OCI-LY7 (cell line): ENCODE data around the gene SPP2. TPM values are rescaled to one million over a fixed set of nuclear protein-coding genes. Genes with fewer than 3 reads are reported as not detected.

Experiments
- BruUV-seq: library from RNA; stranded (reverse); fragments of 400-500 nt; replicated peaks from 2 replicates; lab custom pipeline; 2021; lab: Mats Ljungman, UMichigan
- CTCF ChIA-PET: fragments of 300-600 bp; sonication (Branson Sonifier 250); formaldehyde crosslinking; loops from one replicate; lab custom pipeline; 2022; ENCODE audit warnings: antibody characterized with exemption; ENCODE audit not compliant: unreplicated experiment; lab: Charles Lee
- POLR2A ChIA-PET: fragments of 300-600 bp; sonication (Branson Sonifier 250); formaldehyde crosslinking; loops from one replicate; lab custom pipeline; 2022; ENCODE audit warnings: antibody characterized with exemption; lab: Charles Lee
- DNase-seq: peaks from one replicate; pipeline ENCODE4 v3.0.0-alpha.2; 2015; ENCODE audit warnings: low spot score
- H2AFZ ChIP-seq: fragments of 200-600 bp; sonication (generic), shearing (Covaris generic); 2 replicates; pipeline ENCODE4 v1.6.1; 2014; ENCODE audit warnings: mild to moderate bottlenecking, antibody characterized with exemption, low read length, moderate library complexity
- H3K27ac ChIP-seq: fragments of 200-600 bp; sonication (generic); 2 replicates; pipeline ENCODE4 v1.5.1; 2014; ENCODE audit warnings: mixed run types, low read depth, mild to moderate bottlenecking, moderate library complexity, low read length, inconsistent platforms; ENCODE audit not compliant: poor library complexity, severe bottlenecking
- H3K36me3 ChIP-seq: fragments of 200-600 bp; sonication (generic); 2 replicates; pipeline ENCODE4 v1.6.1; 2014; ENCODE audit warnings: mild to moderate bottlenecking, antibody characterized with exemption, low read length, moderate library complexity, mixed read lengths; ENCODE audit not compliant: insufficient read depth
- H3K4me1 ChIP-seq: fragments of 200-600 bp; sonication (generic); 2 replicates; pipeline ENCODE4 v1.5.1; 2014; ENCODE audit warnings: mild to moderate bottlenecking, low read length; ENCODE audit not compliant: insufficient read depth, poor library complexity, severe bottlenecking
- H3K4me2 ChIP-seq: fragments of 200-600 bp; sonication (generic); 2 replicates; pipeline ENCODE4 v1.6.1; 2014; ENCODE audit warnings: mild to moderate bottlenecking, low read length
- H3K4me3 ChIP-seq: fragments of 200-600 bp; sonication (generic); 2 replicates; pipeline ENCODE4 v1.5.1; 2014; ENCODE audit warnings: mild to moderate bottlenecking, low read depth, low read length; ENCODE audit not compliant: poor library complexity, severe bottlenecking
- H3K79me2 ChIP-seq: fragments of 200-600 bp; sonication (generic); 2 replicates; pipeline ENCODE4 v1.6.1; 2016; ENCODE audit warnings: low read depth, mild to moderate bottlenecking, low read length, moderate library complexity, mixed read lengths; ENCODE audit not compliant: insufficient read depth
- H3K9me2 ChIP-seq: fragments of 200-600 bp; sonication (generic); 2 replicates; pipeline ENCODE4 v1.6.1; 2016; ENCODE audit warnings: mild to moderate bottlenecking, low read length, mixed read lengths; ENCODE audit not compliant: insufficient read depth
- H3K9me3 ChIP-seq: fragments of 200-600 bp; sonication (generic); 2 replicates; pipeline ENCODE4 v1.6.1; 2014; ENCODE audit warnings: mild to moderate bottlenecking, mixed run types, low read length, mixed read lengths
- H4K20me1 ChIP-seq: fragments of 200-600 bp; sonication (generic); 2 replicates; pipeline ENCODE4 v1.6.1; 2014; ENCODE audit warnings: mild to moderate bottlenecking, antibody characterized with exemption, low read length, moderate library complexity, mixed read lengths; ENCODE audit not compliant: insufficient read depth
- CTCF ChIP-seq: fragments of 200-600 bp; sonication (generic); conservative IDR thresholded peaks from 2 replicates; pipeline ENCODE4 v1.5.1; 2014; ENCODE audit warnings: mild to moderate bottlenecking, antibody characterized with exemption, low read length, moderate library complexity, mixed read lengths
- EZH2phosphoT487 ChIP-seq: fragments of 200-600 bp; sonication (generic); IDR thresholded peaks from 2 replicates; pipeline ENCODE4 v1.6.1; 2018; ENCODE audit warnings: low read depth, borderline replicate concordance, mild to moderate bottlenecking, mixed run types, antibody characterized with exemption, low read length, moderate library complexity, mixed read lengths
- intact Hi-C: fragments of 100-400 bp; cut with micrococcal nuclease; formaldehyde crosslinking; loops from one replicate; pipeline ENCODE4 v1.10.0; 2022; ENCODE audit not compliant: unreplicated experiment
- total RNA-seq, 2 experiments: library from RNA; depleted of rRNA in 1 of 2; stranded (reverse); fragments of >200 nt in 1 of 2; shearing (Covaris generic) in 1 of 2; gene quantifications; 2 replicates each; pipeline ENCODE4 v1.2.3, GENCODE V29; 2014 to 2022

SPP2 gene
- total RNA-seq, 2 experiments from 2014 or later, result not detected

DNA sequence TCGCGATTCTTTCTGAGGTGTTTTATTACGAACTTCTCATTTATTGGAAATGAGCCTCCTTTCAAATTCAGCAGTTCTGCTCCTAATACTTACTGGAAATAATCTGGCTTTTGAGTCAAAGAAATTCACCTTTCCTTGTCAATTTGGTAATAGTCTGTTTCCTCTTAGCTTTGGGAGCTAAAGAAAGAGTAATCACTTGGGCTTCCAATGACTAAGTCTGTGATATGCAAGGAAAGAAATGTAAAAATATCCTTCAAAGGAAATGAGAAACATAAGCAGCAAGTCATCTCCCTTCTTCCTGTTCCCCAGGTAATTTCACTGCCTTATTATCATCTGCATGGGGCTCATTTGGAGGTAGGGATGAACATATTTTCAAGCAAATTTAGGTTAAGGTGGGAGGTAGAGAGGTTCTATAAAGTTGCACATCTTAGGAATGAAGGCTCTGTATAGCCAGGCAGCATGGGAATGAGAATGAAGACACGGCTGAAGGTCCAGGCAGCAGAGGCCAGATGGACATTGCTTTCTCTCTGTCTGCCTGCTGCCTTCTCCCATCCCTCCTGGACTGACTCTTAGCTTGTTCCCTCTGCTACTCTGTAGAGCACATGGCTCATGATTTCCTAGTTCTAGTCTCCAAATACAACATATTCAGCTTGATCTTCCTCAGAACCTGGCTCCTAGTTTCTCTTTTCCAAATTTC, 1.0 kb downstream of the SPP2 start:
- intact Hi-C loops, result no loop called here
- POLR2A ChIA-PET, result interaction anchor here (0.8 kb wide), 1 partner anchor 12 kb away, joined by 4 read pairs; no protein-coding TSS in a partner anchor
- no peaks in the 10 kb centered on the region for H3K4me1 ChIP-seq
- H3K4me3 ChIP-seq, result no peak overlapping the region
- no peaks in the 10 kb centered on the region for H3K79me2 ChIP-seq
- no peaks in the 10 kb centered on the region; the same call in 1 of the 2 replicates for H3K9me2 ChIP-seq
- H2AFZ ChIP-seq, result no peak overlapping the region
- TF ChIP-seq CTCF, result no peak
- TF ChIP-seq EZH2phosphoT487, result no peak
- H3K36me3 ChIP-seq, result no peaks in the 10 kb centered on the region
- no peaks in the 10 kb centered on the region for H3K9me3 ChIP-seq
- no peak overlapping the region for H3K4me2 ChIP-seq
- H4K20me1 ChIP-seq, result no peaks in the 10 kb centered on the region
- H3K27ac ChIP-seq, result no peak overlapping the region
- CTCF ChIA-PET, result no interaction called here
- no peak for DNase-seq
- no TSS peak for BruUV-seq

GRCh38 chr2:234058881-234059280, 8.4 kb downstream of the SPP2 start:
- DNase-seq, result no peak
- no peaks in the 10 kb centered on the region for H3K9me3 ChIP-seq
- intact Hi-C loops, result no loop called here
- H3K4me3 ChIP-seq, result no peak overlapping the region
- H3K4me1 ChIP-seq, result no peaks in the 10 kb centered on the region
- no peak overlapping the region for H2AFZ ChIP-seq
- CTCF ChIA-PET, result no interaction called here
- no peak for TF ChIP-seq EZH2phosphoT487
- TF ChIP-seq CTCF, result no peak
- no peak overlapping the region for H3K27ac ChIP-seq
- H3K36me3 ChIP-seq, result no peaks in the 10 kb centered on the region
- no peaks in the 10 kb centered on the region for H3K9me2 ChIP-seq
- H3K4me2 ChIP-seq, result no peak overlapping the region
- H3K79me2 ChIP-seq, result no peaks in the 10 kb centered on the region
- no peaks in the 10 kb centered on the region for H4K20me1 ChIP-seq
- no TSS peak for BruUV-seq
- POLR2A ChIA-PET, result no interaction called here

- Histone ChIP-seq H2AFZ (no peak overlapping the region), H3K79me2 (no peaks in the 10 kb centered on the region), H3K9me3 (no peaks in the 10 kb centered on the region), H3K4me1 (no peaks in the 10 kb centered on the region), H3K9me2 (no peaks in the 10 kb centered on the region), H3K4me2 (no peak overlapping the region), H4K20me1 (no peaks in the 10 kb centered on the region), H3K36me3 (no peaks in the 10 kb centered on the region), H3K27ac (no peak overlapping the region), H3K4me3 (no peak overlapping the region)
- intact Hi-C loops, result no loop called here
- DNase-seq, result no peak
- no peak for TF ChIP-seq EZH2phosphoT487
- no peak for TF ChIP-seq CTCF
- no TSS peak for BruUV-seq
- POLR2A ChIA-PET, result no interaction called here
- CTCF ChIA-PET, result no interaction called here
Measured at GRCh38 chr2:234060236-234060635, 9.7 kb downstream of the SPP2 start.
